Breast epithelium (tissue), 3 donors: ENCODE results near the gene VIT.

Experiments
- CTCF ChIP-seq, 3 donors: fragments of 450-650 bp; IDR thresholded peaks; one replicate each; pipeline ENCODE4 v1.5.1; 2016 to 2017; ENCODE audit warnings: antibody characterized with exemption in 3 of 3, mild to moderate bottlenecking in 3 of 3, moderate library complexity in 3 of 3
- POLR2A ChIP-seq: fragments of 450-650 bp; IDR thresholded peaks from one replicate; pipeline ENCODE4 v1.6.1; 2016; ENCODE audit warnings: antibody characterized with exemption, mild to moderate bottlenecking, moderate library complexity

DNA sequence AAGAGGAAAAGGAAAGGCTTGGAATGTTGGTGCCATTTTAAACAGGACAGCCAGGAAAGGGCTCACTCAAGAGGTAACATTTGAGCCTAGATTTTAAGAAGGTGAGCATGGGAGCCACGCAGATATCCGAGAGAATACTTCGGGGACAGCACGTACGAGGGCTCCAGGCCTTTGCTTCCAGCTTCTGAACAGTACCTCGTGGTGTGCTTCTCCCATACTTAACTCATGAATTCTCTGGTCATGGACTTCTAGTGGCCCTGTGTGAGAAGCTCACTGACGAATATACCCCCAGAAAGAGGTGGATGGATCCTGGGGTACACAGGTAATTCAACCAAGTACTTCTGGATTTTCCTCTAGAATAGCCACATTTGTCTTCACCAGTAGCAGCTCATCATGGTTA, 2.7 kb upstream of the VIT start:
- TF ChIP-seq CTCF (IDR thresholded peaks at IDR 0.05) (no peak), POLR2A (no peak)
